H1 (cell line): ENCODE measurements around the gene PLD6. TPM values are rescaled to one million over a fixed set of nuclear protein-coding genes. Genes with fewer than 3 reads are reported as not detected.

Source experiments
- CTCF ChIA-PET: fragments of 300-600 bp; sonication (Branson Sonifier 250); formaldehyde crosslinking; loops from one replicate; lab custom pipeline; 2021; ENCODE audit not compliant: partially characterized antibody; lab: Charles Lee
- POLR2A ChIA-PET: fragments of 300-600 bp; sonication (Branson Sonifier 250); formaldehyde crosslinking; loops from one replicate; lab custom pipeline; 2021; ENCODE audit warnings: inconsistent platforms; ENCODE audit not compliant: partially characterized antibody; lab: Charles Lee
- DNase-seq, 2 experiments: peaks; one replicate each; pipeline versions ENCODE4 v3.0.0 to v3.0.0-alpha.2; 2010 to 2022; ENCODE audit warnings: low spot score in 2 of 2, low read depth in 1 of 2, mixed read lengths in 1 of 2
- FAIRE-seq: peaks from 2 replicates; lab custom pipeline; 2011; peaks lifted over from hg19 to GRCh38; lab: Jason Lieb, UNC
- H2AFZ ChIP-seq: 2 replicates; pipeline ENCODE4 v1.8.1; 2012; ENCODE audit warnings: low read length, inconsistent platforms
- H2AK5ac ChIP-seq: 2 replicates; pipeline ENCODE4 v1.6.1; 2013; ENCODE audit warnings: low read depth, low read length
- H2BK120ac ChIP-seq: replicated peaks from 2 replicates; pipeline ENCODE3; 2013; ENCODE audit warnings: low read depth, low read length, inconsistent platforms
- H2BK12ac ChIP-seq: 2 replicates; pipeline ENCODE4 v1.6.1; 2013; ENCODE audit warnings: low read depth, low read length
- H2BK15ac ChIP-seq: 2 replicates; pipeline ENCODE4 v1.6.1; 2013; ENCODE audit warnings: low read length
- H2BK20ac ChIP-seq: 2 replicates; pipeline ENCODE4 v1.6.1; 2013; ENCODE audit warnings: low read length
- H2BK5ac ChIP-seq: 2 replicates; pipeline ENCODE4 v1.6.1; 2013; ENCODE audit warnings: low read depth, low read length
- H3K14ac ChIP-seq: 2 replicates; pipeline ENCODE4 v1.6.1; 2013; ENCODE audit warnings: inconsistent platforms; ENCODE audit not compliant: insufficient read length
- H3K18ac ChIP-seq: 2 replicates; pipeline ENCODE4 v1.6.1; 2013; ENCODE audit warnings: low read length; ENCODE audit errors: extremely low read depth
- H3K23ac ChIP-seq: 2 replicates; pipeline ENCODE4 v1.6.1; 2013; ENCODE audit warnings: inconsistent platforms; ENCODE audit not compliant: insufficient read length
- H3K23me2 ChIP-seq: 2 replicates; pipeline ENCODE4 v1.6.1; 2013; ENCODE audit warnings: low read depth, low read length
- H3K27ac ChIP-seq: 2 replicates; pipeline ENCODE4 v1.6.1; 2011; ENCODE audit warnings: low read depth, low read length, inconsistent platforms
- H3K27me3 ChIP-seq, 4 experiments: replicated peaks in 1 of 4; 1 replicate in 1 of 4; 2 replicates in 3 of 4; pipeline versions ENCODE4 v1.6.1 to v1.8.1; 2011 to 2013; ENCODE audit warnings: low read length in 3 of 4, mild to moderate bottlenecking in 3 of 4, inconsistent platforms in 2 of 4, mixed read lengths in 2 of 4, moderate library complexity in 1 of 4; ENCODE audit not compliant: control insufficient read depth in 3 of 4, insufficient read depth in 3 of 4; ENCODE audit errors: extremely low read depth in 1 of 4
- H3K36me3 ChIP-seq, 4 experiments: 2 replicates each; pipeline versions ENCODE4 v1.6.1 to v1.8.1; 2011 to 2013; ENCODE audit warnings: mild to moderate bottlenecking in 4 of 4, low read length in 3 of 4, moderate library complexity in 2 of 4, control low read depth in 1 of 4, inconsistent platforms in 1 of 4; ENCODE audit not compliant: insufficient read depth in 4 of 4, control insufficient read depth in 2 of 4
- H3K4ac ChIP-seq: replicated peaks from 2 replicates; pipeline ENCODE3; 2013; ENCODE audit warnings: low read length, low read depth, mixed read lengths, inconsistent platforms; ENCODE audit not compliant: insufficient read length
- H3K4me1 ChIP-seq, 4 experiments: replicated peaks in 1 of 4; 1 replicate in 1 of 4; 2 replicates in 3 of 4; pipeline versions ENCODE4 v1.6.1 to v1.8.1; 2011 to 2013; ENCODE audit warnings: low read length in 3 of 4, inconsistent platforms in 2 of 4, mixed read lengths in 1 of 4; ENCODE audit not compliant: insufficient read depth in 4 of 4, control insufficient read depth in 3 of 4
- H3K4me2 ChIP-seq, 2 experiments: 2 replicates each; pipeline versions ENCODE4 v1.6.1 to v1.8.1; 2011 to 2013; ENCODE audit warnings: low read depth in 2 of 2, low read length in 2 of 2, control low read depth in 1 of 2, inconsistent platforms in 1 of 2, mild to moderate bottlenecking in 1 of 2; ENCODE audit not compliant: insufficient read depth in 1 of 2
- H3K4me3 ChIP-seq, 4 experiments: fragments of 200-600, 300-600 bp in 1 of 4; sonication (generic), shearing (Covaris generic), sonication (Bioruptor Twin) in 1 of 4; 2 replicates each; pipeline versions ENCODE4 v1.5.1 to v1.8.1; 2011 to 2016; ENCODE audit warnings: low read length in 4 of 4, low read depth in 3 of 4, control low read depth in 2 of 4, inconsistent platforms in 2 of 4, mild to moderate bottlenecking in 2 of 4, mixed read lengths in 1 of 4, moderate library complexity in 1 of 4; ENCODE audit not compliant: insufficient read depth in 2 of 4; ENCODE audit errors: extremely low read depth in 1 of 4
- H3K56ac ChIP-seq: replicated peaks from 2 replicates; pipeline ENCODE3; 2013; ENCODE audit warnings: low read depth, mild to moderate bottlenecking, mixed read lengths, low read length, inconsistent platforms; ENCODE audit not compliant: insufficient read length
- H3K79me1 ChIP-seq: 2 replicates; pipeline ENCODE4 v1.6.1; 2013; ENCODE audit warnings: low read depth, low read length, control low read depth
- H3K79me2 ChIP-seq, 2 experiments: 2 replicates each; pipeline versions ENCODE4 v1.6.1 to v1.8.1; 2012 to 2013; ENCODE audit warnings: low read length in 2 of 2, mild to moderate bottlenecking in 2 of 2, inconsistent platforms in 1 of 2; ENCODE audit not compliant: insufficient read depth in 2 of 2, control insufficient read depth in 1 of 2
- H3K9ac ChIP-seq, 4 experiments: replicated peaks in 1 of 4; 1 replicate in 1 of 4; 2 replicates in 3 of 4; pipeline versions ENCODE4 v1.6.1 to v1.8.1; 2011 to 2013; ENCODE audit warnings: low read depth in 3 of 4, low read length in 3 of 4, control low read depth in 2 of 4, mild to moderate bottlenecking in 2 of 4, moderate library complexity in 2 of 4, inconsistent platforms in 1 of 4; ENCODE audit errors: extremely low read depth in 1 of 4
- H3K9me3 ChIP-seq, 2 experiments: 2 replicates each; pipeline versions ENCODE4 v1.6.1 to v1.8.1; 2012 to 2013; ENCODE audit warnings: mild to moderate bottlenecking in 2 of 2, moderate library complexity in 2 of 2, control low read depth in 1 of 2, inconsistent platforms in 1 of 2, low read depth in 1 of 2, low read length in 1 of 2, mixed read lengths in 1 of 2; ENCODE audit not compliant: insufficient read depth in 2 of 2
- H4K20me1 ChIP-seq, 2 experiments: replicated peaks in 1 of 2; 2 replicates each; pipeline versions ENCODE3 to v1.8.1; 2011 to 2013; ENCODE audit warnings: inconsistent platforms in 2 of 2, low read length in 2 of 2, mild to moderate bottlenecking in 1 of 2; ENCODE audit not compliant: insufficient read depth in 2 of 2, control insufficient read depth in 1 of 2
- H4K5ac ChIP-seq: 2 replicates; pipeline ENCODE4 v1.6.1; 2013; ENCODE audit warnings: low read length, low read depth, mixed read lengths, inconsistent platforms; ENCODE audit not compliant: insufficient read length
- H4K8ac ChIP-seq: 2 replicates; pipeline ENCODE4 v1.8.0; 2013; ENCODE audit warnings: mild to moderate bottlenecking, moderate library complexity, low read length, inconsistent platforms; ENCODE audit not compliant: insufficient read depth; ENCODE audit errors: extremely low read depth
- H4K91ac ChIP-seq: replicated peaks from 2 replicates; pipeline ENCODE3; 2013; ENCODE audit warnings: low read length, mixed read lengths, inconsistent platforms; ENCODE audit not compliant: insufficient read length
- CBX5 ChIP-seq: fragments of 300-800, 300-1000 bp; sonication (generic); IDR thresholded peaks from 2 replicates; pipeline ENCODE4 v1.7.1; 2016; ENCODE audit warnings: antibody characterized with exemption, low read length, low read depth
- CHD2 ChIP-seq: IDR thresholded peaks from 2 replicates; pipeline ENCODE4 v1.6.1; 2012; ENCODE audit warnings: low read length, improper control_type of control experiment
- CTBP2 ChIP-seq: IDR thresholded peaks from 2 replicates; pipeline ENCODE4 v1.7.0; 2011; ENCODE audit warnings: borderline replicate concordance, mild to moderate bottlenecking, moderate library complexity, mixed read lengths, low read length; ENCODE audit not compliant: insufficient read depth, insufficient read length
- KDM1A ChIP-seq: fragments of 200-600, 300-600 bp; sonication (generic); IDR thresholded peaks from 2 replicates; pipeline ENCODE4 v1.7.1; 2016; ENCODE audit warnings: mild to moderate bottlenecking, low read length, borderline replicate concordance
- MAFK ChIP-seq: IDR thresholded peaks from 2 replicates; pipeline ENCODE4 v1.6.1; 2012; ENCODE audit warnings: low read depth, mild to moderate bottlenecking, improper control_type of control experiment, low read length
- NANOG ChIP-seq: IDR thresholded peaks from 2 replicates; pipeline ENCODE4 v1.6.1; 2011; ENCODE audit warnings: low read length, low read depth, mild to moderate bottlenecking, inconsistent platforms; ENCODE audit not compliant: insufficient read depth, poor library complexity, severe bottlenecking
- POLR2AphosphoS5 ChIP-seq: IDR thresholded peaks from 2 replicates; pipeline ENCODE4 v1.6.1; 2011; ENCODE audit warnings: low read depth, low read length
- RBBP5 ChIP-seq: IDR thresholded peaks from 2 replicates; pipeline ENCODE4 v1.7.1; 2012; ENCODE audit warnings: low read depth, mild to moderate bottlenecking, inconsistent platforms, low read length, moderate library complexity, borderline replicate concordance
- SIRT6 ChIP-seq: IDR thresholded peaks from one replicate; pipeline ENCODE4 v1.7.1; 2012; ENCODE audit warnings: low read length, inconsistent platforms
- SIX5 ChIP-seq: IDR thresholded peaks from 2 replicates; pipeline ENCODE4 v1.6.1; 2011; ENCODE audit warnings: mild to moderate bottlenecking, low read depth, low read length
- YY1 ChIP-seq: IDR thresholded peaks from 2 replicates; pipeline ENCODE4 v1.6.1; 2011; ENCODE audit warnings: low read depth, mild to moderate bottlenecking, low read length
- WGBS, 2 experiments: shearing (Covaris generic) in 1 of 2; methylation state at CpG; one replicate each; pipeline versions ENCODE4 v1.1.6 to v1.1.7; 2013 to 2015; ENCODE audit warnings: low lambda C conversion rate in 2 of 2, mixed read lengths in 2 of 2, inconsistent platforms in 1 of 2, low coverage in 1 of 2, missing lambda C conversion rate in 1 of 2; ENCODE audit not compliant: insufficient replicate concordance in 2 of 2, insufficient coverage in 1 of 2, insufficient read length in 1 of 2; ENCODE audit errors: extremely low coverage in 1 of 2, missing lambda C conversion rate in 1 of 2; 5-methylcytosine and 5-hydroxymethylcytosine counted together
- polyA plus RNA-seq, 7 experiments: library from polyadenylated mRNA; depleted of rRNA in 3 of 7; stranded (reverse) in 5 of 7; unstranded in 2 of 7; fragments of >200 nt in 5 of 7; fragments of 200-250 nt in 2 of 7; gene quantifications; 1 replicate in 5 of 7; 2 replicates in 1 of 7; 4 replicates in 1 of 7; pipeline versions ENCODE4 v1.2.1 to v1.2.3, GENCODE V29; 2011 to 2013; ENCODE audit warnings: missing spikeins in 2 of 7, mixed read lengths in 2 of 7
- total RNA-seq: library from RNA; stranded (reverse); fragmentation: NEBNext Ultra II Directional; extraction: Animal tissue kit (Norgen Biotek cat#: 25700); gene quantifications from 2 replicates; pipeline ENCODE4 v1.2.1, GENCODE V29; 2021
- TF ChIP-seq, protein P1 (sequence below): IDR thresholded peaks from 2 replicates; pipeline ENCODE4 v1.6.1; 2011; ENCODE audit warnings: low read length, improper control_type of control experiment
- TF ChIP-seq, protein P2 (sequence below): IDR thresholded peaks from 2 replicates; pipeline ENCODE4 v1.6.1; 2011; ENCODE audit warnings: low read depth, mild to moderate bottlenecking, low read length; ENCODE audit not compliant: insufficient read depth

The PLD6 gene
- total and polyA plus RNA-seq, 2 of the 8 experiments (the other 6 are each of a cell fraction or from before 2014, with no cell fraction given) = 0.20 to 0.22 TPM

DNA sequence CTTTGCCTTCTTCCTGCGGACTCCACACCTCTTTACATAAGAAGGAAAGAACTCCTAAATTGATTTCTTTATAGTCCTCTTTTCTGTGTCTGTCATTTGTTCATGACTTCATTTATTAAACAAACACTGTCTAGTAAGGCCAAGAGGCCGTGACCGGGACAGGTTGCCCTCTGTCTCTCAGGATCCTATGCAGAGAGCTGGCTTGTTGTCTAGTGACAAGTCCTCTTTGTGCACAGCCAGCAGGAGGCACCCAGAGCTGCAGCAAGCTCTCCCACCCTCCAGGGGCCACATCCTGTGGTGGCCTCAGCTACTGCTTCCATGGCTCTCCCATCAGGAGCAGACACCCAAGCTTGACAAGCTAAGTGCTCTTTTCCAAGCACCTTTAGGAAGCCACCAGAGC, 50.6 kb downstream of the PLD6 start:
- Histone ChIP-seq H3K9ac (no peak overlapping the region), H4K8ac (no peak overlapping the region), H3K23ac (no peak overlapping the region), H4K5ac (no peak overlapping the region), H3K4me1 (no peaks in the 10 kb centered on the region), H3K36me3 (peaks cover 5 to 24% (median 15%) of the 10 kb centered on the region in 4 experiments; a peak in 7 of 8 replicates), H3K4me2 (no peak overlapping the region), H2BK20ac (no peak overlapping the region), H4K91ac (no peak overlapping the region), H2BK120ac (no peak overlapping the region), H3K27ac (no peak overlapping the region), H3K18ac (no peak overlapping the region), H2AK5ac (no peak overlapping the region), H3K79me2 (no peaks in the 10 kb centered on the region), H3K79me1 (no peaks in the 10 kb centered on the region), H3K14ac (no peak overlapping the region), H3K4me3 (no peak overlapping the region), H2BK15ac (no peak overlapping the region), H3K56ac (no peak overlapping the region), H2AFZ (no peak overlapping the region), H2BK12ac (no peak overlapping the region), H3K9me3 (no peaks in the 10 kb centered on the region), H3K4ac (no peak overlapping the region), H3K27me3 (no peaks in the 10 kb centered on the region), H2BK5ac (no peak overlapping the region), H3K23me2 (no peaks in the 10 kb centered on the region), H4K20me1 (peaks cover 0 to 1% of the 10 kb centered on the region in 2 experiments)
- FAIRE-seq (no peak), DNase-seq (no peak)
- 98% methylated on average over 3 of the region's 3 CpGs; no CpG with 5 or more reads in 1 of the 2 experiments for WGBS, 2 experiments
- ChIA-PET CTCF (interaction anchor here (0.7 to 6.8 kb wide), 6 partner anchors 9 to 155 kb away, joined by 3 to 67 read pairs (median 5); no protein-coding TSS in a partner anchor), POLR2A (no interaction called here)
- TF ChIP-seq MAFK = no peak
- TF ChIP-seq, protein P1, sequence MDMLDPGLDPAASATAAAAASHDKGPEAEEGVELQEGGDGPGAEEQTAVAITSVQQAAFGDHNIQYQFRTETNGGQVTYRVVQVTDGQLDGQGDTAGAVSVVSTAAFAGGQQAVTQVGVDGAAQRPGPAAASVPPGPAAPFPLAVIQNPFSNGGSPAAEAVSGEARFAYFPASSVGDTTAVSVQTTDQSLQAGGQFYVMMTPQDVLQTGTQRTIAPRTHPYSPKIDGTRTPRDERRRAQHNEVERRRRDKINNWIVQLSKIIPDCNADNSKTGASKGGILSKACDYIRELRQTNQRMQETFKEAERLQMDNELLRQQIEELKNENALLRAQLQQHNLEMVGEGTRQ = no peak
- no peak for TF ChIP-seq SIRT6
- TF ChIP-seq POLR2AphosphoS5 = no peak
- no peak for TF ChIP-seq YY1
- TF ChIP-seq CTBP2 = no peak
- TF ChIP-seq, protein P2, sequence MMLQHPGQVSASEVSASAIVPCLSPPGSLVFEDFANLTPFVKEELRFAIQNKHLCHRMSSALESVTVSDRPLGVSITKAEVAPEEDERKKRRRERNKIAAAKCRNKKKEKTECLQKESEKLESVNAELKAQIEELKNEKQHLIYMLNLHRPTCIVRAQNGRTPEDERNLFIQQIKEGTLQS = no peak
- no peak for TF ChIP-seq NANOG
- no peak for TF ChIP-seq RBBP5
- TF ChIP-seq KDM1A = no peak
- TF ChIP-seq SIX5 = no peak
- no peak for TF ChIP-seq CHD2
- TF ChIP-seq CBX5 = no peak
